HG02970 (cell line): ENCODE data around the gene MERTK.
"Not testable (repeated sequence)": the region's sequence is repeated elsewhere in the genome, so short reads cannot be mapped to it uniquely, and the experiment has no call there.

ENCODE experiments used
- ATAC-seq: cut with Tn5 transposase; IDR thresholded peaks from one replicate; pipeline ENCODE4 v1.9.1; 2021; ENCODE audit warnings: mild to moderate bottlenecking, moderate library complexity, moderate number of reproducible peaks; ENCODE audit not compliant: unreplicated experiment, low FRiP score

MERTK gene

GRCh38 chr2:111897924-111898702 is at the start of gene MERTK:
TSS of gene MERTK (plus strand) at chr2:111898607. CDS start at chr2:111898736, 129 bp downstream.
- no peak for ATAC-seq

- not testable (repeated sequence) for ATAC-seq
These were observed 47.8 kb upstream of the MERTK start for GRCh38 chr2:111850646-111851045.

- ATAC-seq = not testable (repeated sequence)
These were observed 45.9 kb upstream of the MERTK start for GRCh38 chr2:111852544-111852943.

- ATAC-seq = not testable (repeated sequence)
These were observed 38.4 kb upstream of the MERTK start for GRCh38 chr2:111860005-111860404.

- not testable (repeated sequence) for ATAC-seq
These were observed 33.3 kb upstream of the MERTK start for GRCh38 chr2:111865124-111865523.

GRCh38 chr2:111872806-111873205 is 25.6 kb upstream of the MERTK start:
- not testable (repeated sequence) for ATAC-seq

GRCh38 chr2:111883661-111884591 is 14.5 kb upstream of the MERTK start, which contains the start of gene ANAPC1:
TSS of gene ANAPC1 (minus strand) at chr2:111884193. CDS start at chr2:111880825, 3,368 bp downstream.
- peak; percentile 80 for ATAC-seq

DNA sequence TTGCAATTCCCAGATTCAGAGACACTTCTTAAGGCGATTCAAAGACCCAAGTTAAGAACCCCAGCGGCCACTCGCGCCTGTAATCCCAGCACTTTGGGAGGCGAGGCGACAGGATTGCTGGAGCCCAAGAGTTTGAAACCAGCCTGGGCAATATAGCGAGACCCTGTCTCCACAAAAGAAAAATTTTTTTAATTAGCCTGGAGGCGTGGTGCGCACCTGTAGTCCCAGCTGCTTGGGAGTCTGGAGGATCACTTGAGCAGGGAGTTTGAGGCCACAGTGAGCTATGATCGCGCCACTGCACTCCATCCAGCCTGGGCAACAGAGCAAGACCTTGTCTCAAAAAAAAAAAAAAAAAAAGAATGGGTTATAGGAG is 13.8 kb upstream of the MERTK start:
- ATAC-seq = no peak

GRCh38 chr2:111896024-111896423 is 2.4 kb upstream of the MERTK start:
- no peak for ATAC-seq

DNA sequence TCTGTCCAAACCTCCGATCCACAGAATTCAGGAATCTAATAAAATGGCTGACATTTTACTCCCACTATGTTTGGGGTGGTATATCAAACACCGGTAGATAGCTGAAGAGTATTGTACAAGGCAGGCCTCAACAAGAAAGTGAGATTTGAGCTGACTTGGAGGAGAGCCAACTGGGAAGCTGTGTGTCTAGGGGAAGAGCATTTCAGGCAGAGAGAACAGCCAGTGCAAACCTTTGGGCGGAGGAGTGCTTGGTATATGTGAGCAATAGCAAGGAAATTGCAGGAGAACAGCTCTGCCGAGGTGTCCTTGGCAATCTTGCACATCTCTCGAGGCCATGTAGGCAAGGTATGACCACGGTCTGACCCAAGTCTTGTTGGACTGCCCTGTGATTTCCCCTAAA is 1.8 kb upstream of the MERTK start:
- no peak for ATAC-seq

GRCh38 chr2:111897630-111897923 is 830 bp upstream of the MERTK start:
- ATAC-seq = no peak

DNA sequence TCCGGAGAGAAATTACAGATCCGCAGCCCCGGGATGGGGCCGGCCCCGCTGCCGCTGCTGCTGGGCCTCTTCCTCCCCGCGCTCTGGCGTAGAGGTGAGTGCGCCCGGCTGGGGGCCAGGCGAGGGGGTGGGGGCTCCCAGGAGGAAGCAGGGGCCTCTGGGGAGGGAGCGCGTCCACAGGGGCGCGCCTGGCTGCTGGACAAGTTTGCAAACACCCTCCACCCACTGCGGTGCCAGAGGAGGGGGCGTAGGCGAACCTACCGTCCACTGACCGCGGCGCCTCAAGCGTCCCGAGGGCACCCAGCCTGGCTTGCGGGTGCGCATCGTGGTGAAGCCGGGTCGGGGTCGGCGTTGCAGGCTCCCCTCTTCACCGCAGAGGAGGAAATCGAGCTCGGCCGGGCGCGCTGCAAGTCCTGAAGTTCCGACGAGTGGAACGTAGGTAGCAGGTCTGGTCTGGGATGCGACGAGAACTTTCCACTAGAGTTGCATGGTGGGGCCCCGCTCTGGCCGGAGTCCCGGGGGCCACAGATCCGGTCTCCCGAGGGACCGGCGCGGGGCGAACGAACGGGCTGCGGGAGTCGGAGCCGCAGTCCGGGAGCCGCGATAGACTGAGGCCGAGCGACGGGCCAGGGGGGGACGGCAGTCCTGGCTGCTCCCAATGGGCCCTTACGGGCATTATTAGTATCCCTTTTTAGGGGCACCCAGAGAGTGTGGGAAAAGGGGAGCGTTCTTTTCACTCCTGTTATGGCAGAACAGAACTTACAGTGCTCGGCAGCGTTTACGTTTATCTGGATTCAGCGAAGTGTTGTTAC is 502 bp downstream of the MERTK start:
- no peak for ATAC-seq

DNA sequence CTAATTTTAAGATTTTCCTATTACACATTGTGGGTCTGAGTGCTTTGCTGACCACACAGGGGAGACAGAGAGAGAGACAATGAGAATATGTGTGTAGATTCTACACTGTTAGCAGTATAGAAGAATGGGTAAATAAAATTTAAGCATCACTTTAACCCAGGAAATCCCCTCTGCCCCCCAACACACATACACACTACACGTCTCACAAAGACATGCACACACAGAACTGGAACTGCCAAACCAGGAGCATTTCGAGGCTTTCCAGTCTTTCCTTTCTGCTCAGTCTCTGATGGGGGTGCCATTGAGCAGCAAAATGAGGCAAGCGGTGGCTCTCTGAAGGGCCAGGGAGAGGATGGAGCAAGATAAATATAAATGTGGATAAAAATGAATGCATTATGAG is 2.5 kb downstream of the MERTK start:
- ATAC-seq = no peak

DNA sequence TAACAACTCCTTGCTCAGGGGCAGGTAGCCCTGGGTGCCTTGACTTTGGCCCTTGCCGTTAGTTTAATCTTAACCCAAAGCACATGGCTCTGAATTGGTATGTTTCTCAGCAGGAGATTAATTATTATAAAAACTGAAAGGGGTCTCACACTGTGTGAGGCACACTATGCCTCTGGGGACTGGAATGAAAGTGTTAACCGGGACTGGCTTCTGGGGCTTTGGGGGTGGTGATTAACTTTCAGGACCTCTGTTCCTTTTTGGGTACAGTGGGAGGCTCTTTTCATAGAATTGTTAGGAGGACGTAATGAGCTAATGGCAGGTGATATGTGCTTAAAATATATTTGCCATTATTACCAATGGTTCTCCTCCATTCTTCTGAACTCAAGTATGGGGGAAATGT is 5.1 kb downstream of the MERTK start:
- ATAC-seq = no peak

GRCh38 chr2:111903930-111904439 is 5.6 kb downstream of the MERTK start:
- ATAC-seq = no peak

DNA sequence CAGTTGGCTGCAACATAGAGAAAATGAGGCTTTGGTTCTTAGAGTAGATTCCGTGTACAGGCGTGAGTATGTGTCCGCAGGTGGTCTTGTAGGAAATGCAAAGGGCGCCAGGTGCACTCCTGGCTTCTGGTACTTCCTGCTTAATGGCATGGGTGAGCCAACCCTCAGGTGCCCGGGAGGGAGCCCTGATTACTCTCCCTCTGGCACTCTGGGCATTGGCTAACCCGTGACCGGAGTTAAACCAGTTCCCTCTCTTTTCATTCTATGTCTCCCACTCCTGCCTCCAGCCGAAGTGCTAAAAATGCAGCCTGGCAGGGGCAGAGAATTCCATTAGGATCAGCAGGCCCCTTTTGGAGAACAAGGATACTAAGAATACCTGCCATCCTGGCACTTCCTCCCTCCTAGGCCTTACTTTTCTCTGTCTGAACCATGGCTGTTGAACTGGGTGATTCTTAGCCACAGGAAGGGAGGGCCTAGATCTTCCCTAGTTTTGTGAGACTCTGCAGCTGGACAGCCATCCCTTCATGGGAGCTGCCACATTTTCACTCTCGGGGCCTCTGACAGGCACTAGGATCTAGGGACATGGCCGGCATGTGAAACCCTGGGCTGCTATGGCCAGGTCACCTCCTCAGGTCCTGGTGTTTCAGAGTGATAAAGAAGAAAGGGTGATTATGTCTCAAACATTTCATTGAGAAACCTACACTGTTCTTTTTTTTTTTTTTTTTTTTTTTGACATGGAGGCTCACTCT is 6.5 kb downstream of the MERTK start:
- no peak for ATAC-seq

GRCh38 chr2:111905475-111905869 is 7.1 kb downstream of the MERTK start:
- ATAC-seq = not testable (repeated sequence)

DNA sequence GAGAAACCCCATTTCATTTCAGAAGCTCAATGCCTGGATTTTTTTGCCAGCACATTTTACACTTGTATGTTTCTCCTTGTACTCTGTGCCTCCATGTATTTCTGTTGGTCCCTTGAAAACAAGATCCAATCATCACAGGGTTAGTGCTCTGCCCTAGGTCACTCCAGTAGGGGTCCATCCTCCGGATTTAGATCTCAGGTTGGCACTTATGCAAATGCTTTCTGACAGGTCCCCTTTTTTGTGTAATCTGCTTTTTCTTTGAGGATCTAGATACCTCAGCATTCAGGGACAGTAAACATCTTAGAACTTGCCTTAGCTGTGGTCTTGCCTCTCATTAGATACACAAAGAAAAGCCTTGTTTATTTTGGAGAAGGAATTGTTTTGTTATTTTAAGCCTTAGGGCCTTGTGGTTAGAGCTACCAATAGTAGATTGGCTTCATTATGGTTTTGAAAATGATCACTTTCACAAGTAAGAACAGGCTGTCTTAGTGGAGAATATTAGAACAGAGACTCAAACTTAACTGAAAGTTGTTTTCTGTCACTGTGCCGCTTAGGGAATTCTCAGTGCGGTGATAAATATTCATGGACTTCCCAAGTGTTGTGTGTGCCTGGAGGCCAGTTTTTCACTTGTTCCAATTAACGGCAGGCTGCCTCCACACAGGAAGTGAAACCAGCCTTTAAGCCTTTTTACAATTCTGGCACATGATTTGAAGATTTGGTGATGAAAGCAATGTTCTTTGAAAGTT is 7.8 kb downstream of the MERTK start:
- ATAC-seq = no peak

GRCh38 chr2:111908578-111908977 is 10.2 kb downstream of the MERTK start:
- ATAC-seq = no peak
